HUES48 (cell line): ENCODE data around the gene E2F4.

Source experiments
- H3K27ac ChIP-seq: one replicate; pipeline ENCODE4 v1.7.0; 2013; ENCODE audit warnings: low read depth, low read length, inconsistent platforms
- H3K27me3 ChIP-seq: 2 replicates; pipeline ENCODE4 v1.6.1; 2013; ENCODE audit warnings: mild to moderate bottlenecking, low read length; ENCODE audit not compliant: control insufficient read depth, insufficient read depth
- H3K36me3 ChIP-seq: 2 replicates; pipeline ENCODE4 v1.6.1; 2013; ENCODE audit warnings: low read length; ENCODE audit not compliant: control insufficient read depth, insufficient read depth
- H3K4me1 ChIP-seq: 2 replicates; pipeline ENCODE4 v1.6.1; 2013; ENCODE audit warnings: mild to moderate bottlenecking, low read length; ENCODE audit not compliant: control insufficient read depth, insufficient read depth
- H3K4me3 ChIP-seq: 2 replicates; pipeline ENCODE4 v1.5.1; 2013; ENCODE audit warnings: mild to moderate bottlenecking, low read depth, low read length
- H3K9ac ChIP-seq: 2 replicates; pipeline ENCODE4 v1.6.1; 2013; ENCODE audit warnings: mild to moderate bottlenecking, low read depth, low read length, moderate library complexity
- H3K9me3 ChIP-seq: 2 replicates; pipeline ENCODE4 v1.6.1; 2013; ENCODE audit warnings: low read length; ENCODE audit not compliant: control insufficient read depth, insufficient read depth

E2F4 gene

DNA sequence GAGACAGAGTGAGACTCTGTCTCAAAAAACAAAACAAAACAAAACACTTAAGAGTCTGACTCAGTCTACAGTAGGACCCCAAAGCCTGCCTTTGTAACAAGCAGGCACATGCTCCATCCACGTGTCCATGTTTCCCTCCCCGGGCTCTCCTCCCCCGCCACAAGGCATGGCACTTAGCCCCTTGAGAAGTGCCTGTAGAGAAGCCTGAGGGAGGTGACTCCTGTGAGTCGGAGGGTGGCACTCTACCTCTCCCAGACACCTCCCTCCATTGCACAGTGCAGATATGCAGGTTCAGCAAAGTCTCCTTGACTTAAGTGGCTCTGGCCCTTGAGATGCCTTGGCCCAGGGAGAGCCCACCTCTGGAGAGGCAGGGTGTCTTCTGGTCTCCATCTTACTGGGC is 48.6 kb downstream of the E2F4 start:
- H3K27me3 ChIP-seq: no peaks in the 10 kb centered on the region
- no peak overlapping the region for H3K9ac ChIP-seq
- peaks cover 20% of the 10 kb centered on the region for H3K4me1 ChIP-seq
- no peaks in the 10 kb centered on the region for H3K9me3 ChIP-seq
- H3K36me3 ChIP-seq: peaks cover 41% of the 10 kb centered on the region
- no peak overlapping the region for H3K4me3 ChIP-seq
- peak overlapping the region; percentile 76 for H3K27ac ChIP-seq

DNA sequence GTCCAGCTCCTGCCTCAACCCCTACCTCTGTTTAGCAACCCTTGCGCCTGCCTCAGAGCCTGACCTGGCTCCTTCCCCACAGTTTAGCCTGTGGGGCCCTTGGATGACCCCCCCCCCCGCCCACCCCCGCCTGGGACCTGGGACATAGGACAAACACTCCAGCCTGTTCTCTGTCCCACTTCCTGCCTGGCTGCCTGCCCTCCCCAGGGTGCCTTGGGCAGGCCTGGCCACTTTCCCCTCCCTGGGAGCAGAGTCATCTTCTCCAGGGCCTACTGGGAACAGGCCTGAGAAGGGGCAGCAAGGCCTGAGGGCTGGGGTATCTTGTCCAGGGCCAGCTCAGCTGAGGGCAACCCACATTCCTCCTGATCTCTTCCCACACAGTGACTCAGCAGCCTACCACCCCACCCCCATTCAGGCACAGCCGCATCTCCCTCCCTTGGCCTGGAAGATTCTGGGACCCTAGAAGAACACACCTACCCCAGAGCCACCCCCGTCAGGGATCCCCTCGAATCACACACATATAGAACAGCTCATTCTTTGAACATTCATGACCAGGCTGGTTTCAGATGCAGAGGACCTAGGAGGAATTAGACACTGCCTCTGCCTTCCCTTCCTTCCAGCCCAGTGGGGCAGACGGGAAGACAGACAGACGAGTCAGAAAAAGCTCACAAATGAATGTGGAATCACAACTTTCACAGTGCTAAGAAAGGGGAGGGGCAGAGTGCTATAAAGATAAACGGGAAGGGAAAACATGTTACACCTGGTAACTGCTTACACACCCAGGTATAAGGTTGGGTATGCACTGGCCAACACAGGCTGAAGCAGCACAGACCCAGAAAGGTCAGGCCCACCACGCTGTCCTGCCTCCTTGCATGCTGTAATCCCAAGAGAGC is 49.3 kb downstream of the E2F4 start:
- peaks cover 34% of the 10 kb centered on the region for H3K36me3 ChIP-seq
- H3K4me3 ChIP-seq: no peak overlapping the region
- no peaks in the 10 kb centered on the region for H3K9me3 ChIP-seq
- peak overlapping the region; percentile 76 for H3K27ac ChIP-seq
- H3K9ac ChIP-seq: no peak overlapping the region
- H3K4me1 ChIP-seq: peaks cover 23% of the 10 kb centered on the region
- H3K27me3 ChIP-seq: no peaks in the 10 kb centered on the region

DNA sequence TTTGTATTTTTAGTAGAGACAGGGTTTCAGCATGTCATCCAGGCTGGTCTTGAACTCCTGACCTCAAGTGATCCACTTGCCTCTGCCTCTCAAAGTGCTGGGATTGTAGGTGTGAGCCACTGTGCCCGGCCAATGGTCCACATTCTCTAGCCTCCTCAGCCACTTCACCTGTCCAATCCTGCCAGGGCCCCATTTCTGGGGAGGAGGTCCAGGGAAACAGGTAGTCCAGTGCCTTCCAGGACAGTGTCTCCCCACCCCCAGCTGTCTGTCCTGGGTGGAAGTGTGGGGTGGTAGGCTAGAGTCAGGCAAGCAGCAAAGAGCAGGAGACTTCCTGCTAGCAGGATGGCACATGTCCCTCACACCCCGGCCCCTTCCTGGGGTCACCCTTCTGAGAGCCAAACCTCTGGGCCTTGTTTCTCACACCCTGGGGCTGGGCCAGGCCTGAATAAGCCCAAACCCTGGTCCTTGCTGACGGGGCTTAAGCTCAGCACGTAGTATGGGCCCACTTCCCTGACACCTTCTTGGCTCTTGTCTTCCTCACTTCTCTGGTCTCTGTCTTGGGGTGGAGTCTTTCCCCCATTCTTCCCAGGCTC is 50.3 kb downstream of the E2F4 start:
- peaks cover 23% of the 10 kb centered on the region for H3K4me1 ChIP-seq

DNA sequence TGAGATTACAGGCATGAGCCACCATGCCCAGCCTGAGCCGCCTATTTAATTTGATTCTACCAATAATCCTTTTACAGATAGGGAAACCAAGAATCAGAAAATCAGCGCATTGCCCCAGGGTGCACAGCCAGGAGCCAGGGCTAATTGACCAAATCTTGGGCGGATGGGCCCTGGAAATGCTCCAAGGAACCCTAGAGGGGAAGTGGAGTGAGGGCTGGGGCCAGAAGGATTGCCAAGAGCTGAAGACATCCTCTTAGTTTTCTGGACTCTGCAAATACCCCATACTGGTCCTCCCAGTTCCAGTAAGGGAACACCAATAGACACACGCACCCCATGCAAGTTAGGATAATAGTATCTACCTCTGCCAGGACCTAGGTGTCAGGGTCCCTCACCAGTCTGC is 51.5 kb downstream of the E2F4 start:
- Histone ChIP-seq H3K9ac (no peak overlapping the region), H3K27me3 (peaks cover 7% of the 10 kb centered on the region), H3K4me3 (no peak overlapping the region), H3K4me1 (peaks cover 30% of the 10 kb centered on the region), H3K27ac (no peak overlapping the region), H3K9me3 (no peaks in the 10 kb centered on the region), H3K36me3 (peaks cover 14% of the 10 kb centered on the region)

More for the DNA sequence above, 50.3 kb downstream of the E2F4 start:
- H3K36me3 ChIP-seq: peaks cover 27% of the 10 kb centered on the region
- no peaks in the 10 kb centered on the region for H3K27me3 ChIP-seq
- H3K27ac ChIP-seq: no peak overlapping the region
- H3K9ac ChIP-seq: 0 out of 2 replicates have a peak overlapping the region, but pooled peaks have one; percentile 30
- H3K4me3 ChIP-seq: no peak overlapping the region
- H3K9me3 ChIP-seq: no peaks in the 10 kb centered on the region

- H3K4me1 ChIP-seq: peaks cover 34% of the 10 kb centered on the region
Measured at GRCh38 chr16:67244387-67245185, 52.6 kb downstream of the E2F4 start.

GRCh38 chr16:67245186-67245585 is 53.2 kb downstream of the E2F4 start:
- Histone ChIP-seq H3K27ac (no peak overlapping the region), H3K9me3 (no peaks in the 10 kb centered on the region), H3K9ac (0 out of 2 replicates have a peak overlapping the region, but pooled peaks have one; percentile 71), H3K4me1 (peaks cover 36% of the 10 kb centered on the region), H3K27me3 (peaks cover 20% of the 10 kb centered on the region), H3K36me3 (no peaks in the 10 kb centered on the region; the same call in 1 of the 2 replicates), H3K4me3 (peak overlapping the region; percentile 86)

More at GRCh38 chr16:67244387-67245185, 52.6 kb downstream of the E2F4 start:
- H3K4me3 ChIP-seq: no peak overlapping the region
- H3K9ac ChIP-seq: no peak overlapping the region
- H3K36me3 ChIP-seq: peaks cover 3% of the 10 kb centered on the region
- H3K9me3 ChIP-seq: no peaks in the 10 kb centered on the region
- H3K27me3 ChIP-seq: peaks cover 14% of the 10 kb centered on the region
- H3K27ac ChIP-seq: peak overlapping the region; percentile 47

DNA sequence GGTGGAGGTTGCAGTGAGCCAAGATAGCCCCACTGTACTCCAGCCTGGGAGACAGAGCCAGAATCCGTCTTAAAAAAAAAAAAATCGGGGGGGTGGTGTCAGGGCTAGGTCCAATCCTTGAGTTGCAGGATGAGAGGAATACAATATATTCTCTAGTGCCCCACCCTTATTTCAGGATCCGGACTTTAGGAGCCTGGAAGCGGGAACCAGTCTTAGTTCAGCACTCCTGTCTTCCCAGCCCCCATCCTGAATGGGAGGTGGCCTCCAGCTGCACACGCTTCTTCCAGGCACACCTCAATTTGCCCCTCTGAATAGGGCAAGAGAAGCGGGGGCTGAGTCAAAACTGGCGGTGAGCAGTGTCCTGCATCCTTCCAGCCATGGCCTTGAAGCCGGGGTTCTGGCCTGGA is 53.7 kb downstream of the E2F4 start:
- Histone ChIP-seq H3K27me3 (peaks cover 25% of the 10 kb centered on the region), H3K4me1 (peaks cover 35% of the 10 kb centered on the region), H3K36me3 (no peaks in the 10 kb centered on the region; the same call in 1 of the 2 replicates), H3K9me3 (no peaks in the 10 kb centered on the region), H3K9ac (peak overlapping the region; percentile 71), H3K4me3 (peak overlapping the region; percentile 86), H3K27ac (peak overlapping the region; percentile 94)

DNA sequence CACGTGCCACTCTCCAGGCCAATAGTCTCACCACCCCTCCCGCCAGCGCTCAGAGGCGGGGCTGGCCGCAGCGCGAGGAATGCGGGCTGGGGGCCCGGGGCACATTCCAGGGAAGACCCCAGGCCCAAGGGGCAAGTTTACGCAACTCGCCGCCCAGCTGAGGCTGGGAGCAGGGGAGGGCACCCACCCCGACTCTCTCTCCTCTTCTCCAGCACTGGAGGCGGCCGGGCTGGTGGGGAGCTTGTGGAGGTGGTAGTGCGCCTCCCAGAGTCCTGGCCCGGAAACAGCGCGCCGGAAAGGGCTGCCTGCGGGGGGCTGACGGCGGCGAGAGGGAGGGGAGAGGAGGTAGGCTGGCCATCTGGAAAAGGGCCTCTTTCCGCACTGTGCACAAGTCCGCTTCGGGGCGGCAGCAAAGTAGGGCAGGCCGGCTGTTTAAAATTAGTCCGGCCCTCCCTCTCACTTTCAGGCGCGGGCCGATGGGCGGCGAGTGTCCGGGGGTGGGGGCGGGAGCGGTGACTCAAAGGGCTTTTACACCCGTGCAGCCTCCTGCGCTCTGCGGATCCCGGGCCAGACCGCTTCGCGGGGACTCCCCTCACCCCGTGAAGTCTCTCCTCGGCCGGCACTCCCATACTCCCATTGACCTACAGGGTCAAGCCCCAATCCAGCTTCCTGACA is 54.3 kb downstream of the E2F4 start:
- Histone ChIP-seq H3K9me3 (no peaks in the 10 kb centered on the region), H3K4me3 (peak overlapping the region; percentile 86), H3K4me1 (peaks cover 32% of the 10 kb centered on the region), H3K27me3 (peaks cover 26% of the 10 kb centered on the region), H3K36me3 (no peaks in the 10 kb centered on the region; the same call in 1 of the 2 replicates), H3K27ac (peak overlapping the region; percentile 94), H3K9ac (peak overlapping the region; percentile 71)

- H3K4me1 ChIP-seq: peaks cover 26% of the 10 kb centered on the region
- no peaks in the 10 kb centered on the region; the same call in 1 of the 2 replicates for H3K36me3 ChIP-seq
- peak overlapping the region; percentile 86 for H3K4me3 ChIP-seq
- peaks cover 26% of the 10 kb centered on the region for H3K27me3 ChIP-seq
- H3K9ac ChIP-seq: peak overlapping the region; percentile 60; the same call in 1 of the 2 replicates
- no peaks in the 10 kb centered on the region for H3K9me3 ChIP-seq
- H3K27ac ChIP-seq: peak overlapping the region; percentile 94
Measured at GRCh38 chr16:67246756-67247191, 54.8 kb downstream of the E2F4 start.
